Activated CD4-positive, alpha-beta T cell treated with anti-CD3 and anti-CD28 coated beads, Interleukin-2, Interleukin-6, amounts not matched to agents 100 ng/mL and 50 ng/mL, durations not matched to agents 16 hours and 8 hours (primary cell): ENCODE results near the gene HTD2.

ENCODE experiments used
- DNase-seq: peaks from one replicate; pipeline ENCODE4 v3.0.0-alpha.2; 2020

HTD2 gene

DNA sequence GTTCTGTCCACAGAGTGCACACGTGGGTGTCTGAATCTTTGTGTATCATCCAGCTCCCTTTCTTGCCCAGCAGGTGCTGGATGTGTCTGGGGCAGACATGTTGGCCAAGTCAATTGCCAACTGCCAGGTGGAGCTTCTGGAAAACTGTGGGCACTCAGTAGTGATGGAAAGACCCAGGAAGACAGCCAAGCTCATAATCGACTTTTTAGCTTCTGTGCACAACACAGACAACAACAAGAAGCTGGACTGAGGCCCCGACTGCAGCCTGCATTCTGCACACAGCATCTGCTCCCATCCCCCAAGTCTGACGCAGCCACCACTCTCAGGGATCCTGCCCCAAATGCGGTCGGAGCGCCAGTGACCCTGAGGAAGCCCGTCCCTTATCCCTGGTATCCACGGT lies 12.8 kb upstream of the HTD2 start:
- no peak for DNase-seq

DNA sequence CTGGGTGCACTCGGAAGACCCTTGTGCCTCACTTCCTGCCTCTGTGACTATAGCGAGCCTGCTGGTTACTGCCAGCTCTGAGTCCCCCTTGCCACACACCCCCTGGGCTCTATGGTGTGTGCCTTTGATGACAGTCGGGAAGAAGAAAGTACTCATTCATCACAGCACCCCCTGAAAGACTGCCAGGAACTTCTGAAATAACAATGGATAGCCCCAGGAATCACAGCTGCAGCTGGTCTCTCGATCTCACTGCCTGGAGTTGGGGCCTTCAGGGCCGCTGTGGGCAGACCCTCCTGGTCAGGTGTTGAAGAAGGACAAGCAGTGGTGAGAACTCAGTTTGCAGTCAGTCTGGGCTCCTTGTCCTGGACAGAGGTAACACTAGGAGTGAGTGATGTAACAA lies 10.1 kb upstream of the HTD2 start:
- no peak for DNase-seq

DNA sequence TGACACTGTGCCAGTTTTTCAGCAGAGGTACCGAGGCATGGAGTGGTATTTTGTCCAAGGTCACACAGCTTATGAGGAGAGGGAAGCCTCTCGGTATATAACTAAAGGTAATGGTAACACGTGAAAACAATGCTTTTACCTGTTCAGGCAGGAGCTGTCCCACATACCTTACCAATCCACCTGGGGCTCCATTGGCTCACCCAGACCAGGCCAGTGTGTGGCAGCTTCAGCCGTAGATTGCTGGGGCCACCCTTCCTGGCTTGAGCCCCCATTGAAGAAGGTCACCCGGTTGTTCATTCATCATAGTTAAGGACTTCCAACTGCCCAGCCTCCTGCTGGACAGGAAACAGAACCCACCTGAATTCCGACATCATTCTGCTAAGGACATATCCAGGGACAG lies 9.5 kb upstream of the HTD2 start:
- DNase-seq = no peak

DNA sequence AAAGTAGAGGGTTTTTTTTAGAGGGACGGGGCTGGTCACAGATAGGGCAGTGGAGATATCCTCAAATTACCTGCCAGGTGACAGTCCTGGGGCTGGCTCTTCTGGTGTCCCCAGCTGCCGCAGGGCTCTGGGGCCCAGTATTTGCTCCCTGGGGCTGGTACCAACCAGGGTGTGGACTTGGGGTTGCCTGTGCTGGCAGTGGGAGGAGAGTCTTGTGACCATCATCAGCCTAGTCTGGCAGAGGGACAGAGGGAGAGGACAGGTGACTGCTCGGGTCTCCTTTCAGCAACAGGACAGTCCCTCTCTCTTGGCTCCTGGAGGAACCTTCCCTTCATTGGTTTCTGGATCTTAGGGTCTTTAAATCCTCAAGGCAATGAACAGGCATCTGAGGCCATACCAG lies 8.1 kb upstream of the HTD2 start:
- DNase-seq = no peak

DNA sequence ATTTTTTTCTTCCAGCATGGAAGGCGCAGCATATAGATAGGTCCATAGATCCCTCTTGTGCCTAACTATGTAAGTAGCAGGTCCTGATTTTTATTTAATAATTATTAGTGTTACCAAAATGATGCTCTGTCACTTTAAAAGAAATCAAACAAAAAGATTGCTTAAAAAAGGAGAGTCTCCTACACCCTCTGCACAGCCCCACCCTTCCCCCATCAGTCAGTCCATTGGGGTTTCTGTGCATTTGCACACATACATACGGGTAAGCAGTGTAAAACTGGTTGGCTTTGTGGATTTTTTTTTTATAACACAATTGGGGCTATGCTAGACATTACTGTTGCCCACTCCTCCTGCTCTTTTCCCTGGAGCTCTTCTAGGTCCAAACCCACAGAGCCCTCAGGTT lies 7.2 kb upstream of the HTD2 start:
- DNase-seq = no peak

DNA sequence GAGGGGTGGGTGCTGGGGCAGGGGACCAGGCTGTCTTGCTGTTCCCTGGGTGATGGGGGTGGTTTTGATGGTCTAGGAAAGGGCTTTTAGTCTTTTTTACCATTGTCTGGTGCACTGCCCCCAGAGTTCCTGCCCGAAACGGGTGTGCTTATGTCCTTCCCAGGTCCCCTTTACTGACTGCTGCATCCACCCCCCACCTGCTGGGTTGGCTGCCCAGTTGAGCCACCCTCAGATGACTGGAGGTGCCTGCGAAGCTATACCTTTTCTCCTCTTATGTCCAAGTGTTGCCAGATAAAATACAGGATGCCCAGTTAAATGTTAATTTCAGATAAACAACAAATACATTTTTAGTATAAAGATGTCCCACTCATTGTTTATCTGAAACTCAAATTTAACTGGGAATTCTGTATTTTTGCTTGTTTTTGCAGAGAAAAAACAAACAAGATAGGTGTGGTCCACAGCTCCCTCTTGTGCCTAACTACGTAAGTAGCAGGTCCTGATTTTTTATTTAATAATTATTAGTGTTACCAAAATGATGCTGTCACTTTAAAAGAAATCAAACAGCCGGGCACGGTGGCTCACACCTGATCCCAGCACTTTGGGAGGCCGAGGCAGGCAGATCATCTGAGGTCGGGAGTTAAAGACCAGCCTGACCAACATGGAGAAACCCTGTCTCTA lies 6.3 kb upstream of the HTD2 start:
- DNase-seq = no peak

DNA sequence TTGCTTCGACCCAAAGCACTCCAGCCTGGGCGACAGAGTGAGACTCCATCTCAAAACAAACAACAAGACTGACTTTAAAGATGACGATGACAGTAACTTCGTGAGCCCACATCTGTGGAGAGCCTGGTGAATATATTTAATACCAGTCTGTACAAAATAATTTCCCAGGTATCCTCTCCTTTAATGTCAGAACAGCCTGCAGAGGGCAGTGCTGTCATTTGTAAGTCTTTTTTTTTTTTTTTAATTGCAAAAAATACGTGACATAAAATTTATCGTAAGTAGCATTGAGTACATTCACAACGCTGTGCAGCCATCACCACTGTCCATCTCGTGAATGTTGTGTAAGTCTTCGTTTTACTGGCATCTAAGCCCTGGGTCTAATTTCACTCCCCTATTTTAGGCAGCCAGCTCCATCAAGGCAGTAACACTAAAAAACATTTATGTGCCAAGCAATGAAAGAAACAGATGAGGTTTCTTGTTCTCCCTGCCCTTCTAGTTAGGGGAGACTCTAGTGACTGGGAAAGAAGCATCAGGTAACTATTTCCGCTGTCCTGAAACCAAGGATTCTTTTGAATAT lies 1.4 kb downstream of the HTD2 start:
- peak; percentile 56 for DNase-seq

DNA sequence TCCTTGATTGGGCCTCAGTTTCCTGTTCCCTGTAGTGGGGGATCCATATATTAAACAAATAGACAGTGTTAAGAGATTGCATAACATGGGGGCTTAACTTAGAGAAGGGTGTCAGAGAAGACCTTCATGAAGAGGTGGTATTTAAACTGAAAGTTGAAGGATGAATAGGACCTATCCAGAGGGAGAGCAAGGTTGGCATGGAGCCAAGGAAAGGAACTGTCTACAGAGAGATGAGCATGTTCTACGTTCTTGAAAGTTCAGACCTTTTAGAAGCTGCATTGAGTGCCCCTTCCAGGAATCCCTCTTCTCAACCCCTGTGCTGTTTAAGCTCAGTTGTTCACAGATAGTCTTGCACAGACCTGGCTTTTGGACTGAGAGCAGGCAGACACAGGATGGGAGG lies 2.4 kb downstream of the HTD2 start:
- no peak for DNase-seq

DNA sequence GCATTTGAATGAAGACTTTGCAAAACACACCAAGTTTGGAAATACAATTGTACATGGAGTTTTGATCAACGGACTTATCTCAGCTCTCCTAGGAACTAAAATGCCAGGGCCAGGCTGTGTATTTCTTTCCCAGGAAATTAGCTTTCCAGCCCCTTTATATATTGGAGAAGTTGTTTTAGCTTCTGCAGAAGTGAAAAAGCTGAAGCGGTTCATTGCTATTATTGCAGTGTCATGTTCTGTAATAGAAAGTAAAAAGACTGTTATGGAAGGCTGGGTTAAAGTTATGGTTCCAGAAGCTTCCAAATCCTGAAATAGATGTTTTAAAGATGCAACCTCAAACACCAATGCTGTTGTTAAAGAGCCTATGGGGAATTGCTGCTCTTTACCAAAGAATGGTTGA lies 11.5 kb downstream of the HTD2 start:
- DNase-seq = no peak

DNA sequence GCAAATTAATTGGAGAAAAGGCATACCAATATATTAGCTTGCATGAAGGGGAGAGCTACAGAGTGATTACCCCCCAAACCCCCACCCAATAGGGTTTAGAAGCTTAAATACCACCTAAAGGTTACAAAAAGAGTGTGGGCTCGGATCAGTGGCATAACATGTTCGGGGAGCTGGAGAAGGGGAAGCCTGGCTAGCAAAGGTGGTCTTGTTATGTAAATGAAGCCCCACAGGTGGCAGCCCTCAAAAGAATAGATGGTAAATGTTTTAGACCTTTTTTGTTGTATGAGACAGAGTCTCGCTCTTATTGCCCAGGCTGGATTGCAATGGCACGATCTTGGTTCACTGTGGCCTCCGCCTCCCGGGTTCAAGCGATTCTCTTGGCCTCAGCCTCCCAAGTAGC lies 15.5 kb downstream of the HTD2 start:
- DNase-seq = no peak

DNA sequence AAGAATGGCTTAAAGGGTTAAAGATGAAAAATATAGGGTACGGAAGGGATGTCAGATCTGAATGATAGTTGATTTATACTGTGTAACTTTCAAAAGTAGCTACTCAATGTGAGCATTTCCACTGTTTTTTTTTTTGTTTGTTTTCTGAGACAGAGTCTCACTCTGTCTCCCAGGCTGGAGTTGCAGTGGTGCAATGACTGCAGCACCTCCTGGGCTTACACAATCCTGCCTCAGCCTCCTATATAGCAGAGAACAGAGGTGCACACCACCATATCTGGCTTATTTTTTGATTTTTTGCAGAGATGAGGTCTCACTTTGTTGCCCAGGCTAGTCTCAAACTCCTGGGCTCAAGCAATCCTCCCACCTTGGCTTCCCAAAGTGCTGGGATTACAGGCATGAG lies 16.5 kb downstream of the HTD2 start:
- no peak for DNase-seq

DNA sequence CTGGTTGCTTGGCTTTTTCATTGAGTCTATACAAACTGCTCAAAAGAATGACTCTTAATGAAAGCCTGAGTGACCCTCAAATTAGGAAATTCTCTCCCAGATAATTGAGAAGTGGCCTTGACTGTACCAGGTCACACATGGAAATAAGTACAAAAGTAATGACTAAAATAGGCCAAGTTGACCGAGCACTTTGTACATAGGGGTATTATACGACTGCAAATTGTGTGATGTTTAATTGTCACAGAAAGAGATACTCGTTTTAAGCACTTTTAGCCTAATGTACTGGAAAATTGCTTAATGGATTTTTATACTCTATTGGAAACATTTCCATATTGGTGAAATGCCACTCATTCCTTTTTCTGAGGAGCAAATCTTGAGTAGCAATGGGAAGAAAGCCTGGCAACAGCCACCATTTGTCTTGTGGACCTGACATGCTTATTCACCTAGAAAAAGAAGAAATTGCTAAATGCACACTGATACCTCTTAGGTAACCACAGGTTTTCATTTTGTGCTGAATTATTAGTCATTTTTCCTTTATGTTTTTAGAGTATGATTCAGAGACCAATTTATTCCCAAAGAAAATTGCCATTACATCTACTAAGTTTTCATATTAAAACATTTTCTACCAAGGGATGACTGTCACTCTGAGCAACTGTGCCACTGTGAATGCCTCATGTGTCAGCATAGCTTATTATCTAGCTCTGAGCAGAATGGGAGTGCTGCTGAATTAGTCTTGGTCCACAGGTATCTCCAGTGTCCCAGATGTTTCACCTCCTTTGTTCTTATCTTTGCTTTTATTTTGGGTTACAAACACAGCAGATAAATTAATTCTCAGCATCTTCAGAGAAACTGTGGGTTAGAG lies 17.4 kb downstream of the HTD2 start:
- DNase-seq = peak; percentile 20

DNA sequence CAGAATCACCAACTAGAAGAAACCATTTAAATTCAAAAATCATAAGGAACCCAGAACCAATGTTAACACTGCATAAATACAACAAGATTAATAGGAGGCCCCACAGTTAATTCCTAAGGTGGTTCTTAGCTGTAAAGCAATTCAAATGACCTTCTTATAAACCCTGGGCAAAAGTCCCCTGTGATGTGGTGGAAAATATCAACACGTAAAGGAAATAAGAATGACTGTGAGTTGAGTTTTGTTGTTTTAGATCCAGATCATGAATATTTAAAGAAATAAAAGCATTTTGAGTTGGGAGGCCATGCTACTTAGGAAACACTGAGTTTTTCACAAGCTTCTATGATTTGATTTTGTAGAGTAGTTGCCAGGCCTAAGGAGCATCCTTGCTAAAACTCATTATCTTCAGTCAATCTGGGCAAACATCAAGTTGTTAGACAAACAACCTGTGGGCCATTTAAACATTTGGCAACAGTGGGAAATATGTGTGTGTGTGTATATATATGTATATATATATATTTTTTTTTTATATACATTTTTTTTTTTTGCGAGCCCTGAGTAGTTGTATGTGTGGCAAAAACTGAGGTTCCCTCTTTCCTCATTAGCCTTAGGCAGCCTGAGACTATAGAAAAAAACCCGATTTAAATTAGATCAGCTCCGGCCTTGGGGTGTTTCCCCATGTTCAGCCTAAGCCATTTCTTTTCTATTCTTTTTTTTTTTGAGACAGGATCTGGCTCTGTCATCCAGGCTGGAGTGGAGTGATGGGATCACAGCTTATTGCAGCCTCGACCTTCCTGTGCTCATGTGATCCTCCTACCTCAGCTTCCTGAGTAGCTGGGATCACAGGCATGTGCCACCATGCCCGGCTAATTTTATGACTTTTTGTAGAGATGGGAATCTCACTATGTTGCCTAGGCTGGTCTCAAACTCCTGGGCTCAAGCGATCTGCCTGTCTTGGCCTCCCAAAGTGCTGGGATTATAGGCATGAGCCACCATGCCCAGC lies 18.4 kb downstream of the HTD2 start:
- peak; percentile 37 for DNase-seq

DNA sequence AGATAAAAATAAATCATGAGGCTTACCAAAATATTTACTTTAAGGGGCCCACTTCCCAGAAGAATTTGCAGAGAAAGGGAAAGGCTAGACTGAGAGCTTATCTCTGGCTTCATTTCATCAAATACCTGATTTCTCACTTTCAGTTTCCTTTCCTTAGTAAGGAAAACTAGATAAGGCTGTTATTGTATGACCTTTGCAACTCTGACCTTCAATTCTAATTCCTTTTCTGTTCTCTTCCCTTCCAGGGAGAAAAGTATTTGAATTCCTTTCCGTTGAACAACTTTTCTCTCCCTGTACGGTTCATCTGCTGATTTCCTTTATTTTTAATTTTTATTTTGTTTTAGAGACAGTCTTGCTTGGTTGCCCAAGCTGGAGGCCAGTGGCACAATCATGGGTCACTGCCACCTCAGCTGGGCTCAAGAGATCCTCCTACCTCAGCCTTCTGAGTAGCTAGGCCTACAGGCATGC lies 19.2 kb downstream of the HTD2 start:
- no peak for DNase-seq

DNA sequence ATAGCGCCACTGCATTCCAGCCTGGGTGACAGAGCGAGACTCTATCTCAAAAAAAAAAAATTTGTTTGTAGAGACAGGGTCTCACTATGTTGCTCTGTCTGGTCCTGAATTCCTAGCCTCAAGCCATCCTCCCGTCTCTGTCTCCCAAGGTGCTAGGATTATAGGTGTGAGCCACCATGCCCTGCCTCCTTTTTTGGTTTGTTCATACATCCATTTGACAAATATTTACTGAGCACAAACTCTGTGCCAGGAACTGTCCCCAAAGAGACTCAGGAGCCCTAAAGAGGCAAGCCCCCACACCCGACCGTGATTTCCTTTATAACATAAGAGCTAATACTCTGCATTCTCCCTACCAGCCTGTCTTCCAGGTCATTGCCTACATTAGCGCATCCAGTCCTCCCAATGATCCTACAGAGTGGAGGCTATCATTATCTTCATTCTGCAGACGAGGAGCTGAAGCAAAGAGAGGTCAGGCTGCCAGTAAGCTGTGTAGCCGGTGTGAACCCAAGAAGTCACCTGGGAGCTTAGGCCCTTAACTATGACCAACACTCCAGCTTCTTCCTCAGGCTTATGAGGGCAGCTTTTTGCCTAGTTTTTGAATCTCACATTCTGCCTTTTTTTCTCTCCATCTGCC lies 20.1 kb downstream of the HTD2 start:
- DNase-seq = no peak

DNA sequence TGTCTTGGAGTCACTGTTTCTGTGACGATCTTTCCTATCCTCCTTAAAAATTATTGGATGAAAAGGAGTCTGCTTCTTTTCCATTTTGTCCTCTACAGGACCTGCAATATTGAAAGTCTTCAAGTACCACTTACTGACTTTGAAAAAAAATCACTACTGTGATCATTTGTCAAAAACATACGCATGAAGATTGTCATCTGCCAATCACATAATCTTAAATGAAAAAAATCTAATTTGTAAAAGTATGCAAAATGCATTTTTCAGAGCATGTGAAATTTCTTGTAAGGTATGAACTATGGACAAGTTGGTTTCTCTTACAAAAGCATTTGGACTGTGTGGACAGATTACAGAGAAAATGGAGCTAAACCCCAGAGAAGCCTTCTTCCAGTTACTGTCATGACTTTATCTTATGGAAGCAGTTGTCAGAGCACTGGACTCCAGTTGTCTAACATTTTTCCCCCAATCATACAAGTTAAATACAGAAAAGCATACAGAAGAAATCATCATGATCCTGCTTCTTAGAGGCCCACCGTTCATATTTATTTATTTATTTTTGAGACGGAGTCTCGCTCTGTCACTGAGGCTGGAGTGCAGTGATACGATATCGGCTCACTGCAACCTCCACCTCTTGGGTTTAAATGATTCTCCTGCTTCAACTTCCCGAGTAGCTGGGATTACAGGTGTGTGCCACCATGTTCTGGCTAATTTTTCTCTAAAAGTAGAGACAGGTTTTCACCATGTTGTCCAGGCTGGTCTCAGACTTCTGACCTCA lies 23.0 kb downstream of the HTD2 start:
- no peak for DNase-seq

DNA sequence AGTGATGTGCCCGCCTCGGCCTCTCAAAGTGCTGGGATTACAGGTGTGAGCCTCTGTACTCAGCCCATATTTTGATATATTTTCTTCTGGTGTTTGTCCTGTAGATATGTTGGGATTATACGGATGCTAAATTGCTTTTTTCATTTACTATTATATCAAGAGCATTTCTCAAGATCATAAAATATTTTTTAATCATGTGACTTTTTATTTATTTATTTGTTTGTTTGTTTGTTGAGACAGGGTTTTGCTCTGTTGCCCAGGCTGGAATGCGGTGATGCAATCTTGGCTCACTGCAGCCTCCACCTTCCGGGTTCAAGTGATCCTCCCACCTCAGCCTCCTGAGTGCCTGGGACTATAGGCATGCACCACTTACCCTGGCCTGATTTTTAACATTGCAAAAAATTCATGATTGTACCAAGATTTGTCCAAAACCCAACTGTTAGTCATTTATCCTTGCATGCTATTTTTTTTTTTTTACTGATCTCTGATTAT lies 23.6 kb downstream of the HTD2 start:
- no peak for DNase-seq

DNA sequence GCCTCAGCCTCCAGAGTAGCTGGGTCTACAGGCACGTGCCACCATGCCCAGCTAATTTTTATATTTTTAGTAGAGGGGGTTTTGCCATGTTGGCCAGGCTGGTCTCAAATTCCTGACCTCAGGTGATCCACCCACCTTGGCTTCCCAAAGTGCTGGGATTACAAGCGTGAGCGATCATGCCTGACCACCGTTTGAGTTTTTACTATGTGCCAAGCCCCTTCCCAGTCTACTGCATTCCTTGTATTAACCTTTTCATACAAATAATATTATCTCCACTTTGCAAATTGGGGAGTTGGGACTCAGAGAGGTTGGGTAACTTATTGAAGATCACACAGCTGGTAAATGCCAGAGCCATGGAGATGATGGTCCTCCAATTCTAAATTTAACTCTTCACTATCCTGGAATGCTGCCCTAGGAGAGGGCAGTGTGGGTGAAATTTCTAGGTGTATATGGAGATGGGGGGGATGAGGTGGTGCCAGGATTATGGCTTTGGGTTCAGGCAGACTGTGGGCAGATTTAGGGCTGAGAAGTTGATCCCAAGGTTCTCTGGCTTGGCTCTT lies 25.4 kb downstream of the HTD2 start:
- DNase-seq = no peak

DNA sequence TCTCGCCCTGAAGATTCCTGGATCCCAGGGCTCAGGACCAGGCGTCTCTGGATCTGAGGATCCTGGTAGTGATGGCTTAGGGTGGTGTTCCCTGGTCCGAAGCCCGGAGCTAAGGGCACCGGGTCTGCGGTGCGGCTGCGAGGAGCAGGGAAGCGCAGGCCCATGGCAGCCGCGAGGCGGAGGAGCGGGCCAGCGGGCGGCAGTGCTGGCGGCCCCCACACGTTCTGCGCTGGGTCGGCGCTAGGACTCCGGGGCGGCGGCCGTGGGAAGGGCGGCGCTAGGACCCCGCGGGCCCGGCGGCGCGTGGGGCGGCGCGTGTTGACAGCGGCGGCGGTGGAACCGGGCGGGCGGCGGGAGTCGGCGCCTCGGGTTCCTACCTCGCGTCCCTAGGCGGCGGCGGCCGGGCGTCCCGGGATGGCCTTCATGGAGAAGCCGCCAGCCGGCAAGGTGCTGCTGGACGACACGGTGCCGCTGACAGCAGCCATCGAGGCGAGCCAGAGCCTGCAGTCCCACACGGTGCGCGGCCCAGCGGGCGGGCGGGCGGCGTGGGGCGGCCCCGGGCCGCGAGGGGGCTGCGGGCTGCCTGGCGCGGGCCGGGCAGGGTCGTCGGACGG lies 26.4 kb downstream of the HTD2 start, which contains the start of gene PXK:
TSS of gene PXK (plus strand) at position 318 of the 614 bp plus-strand sequence. CDS start at position 415, 97 bp downstream.
- DNase-seq = peak; percentile 86
